PC-9 (cell line): Measurements from ENCODE around the gene CDH13.

Source experiments
- CTCF ChIP-seq: fragments of 200-600 bp; sonication (generic); conservative IDR thresholded peaks from 2 replicates; pipeline ENCODE4 v1.6.1; 2017; ENCODE audit warnings: mixed run types, antibody characterized with exemption, mild to moderate bottlenecking, moderate library complexity
- EZH2 ChIP-seq: fragments of 200-600 bp; sonication (generic); IDR thresholded peaks from 2 replicates; pipeline ENCODE4 v1.8.0; 2017; ENCODE audit warnings: antibody characterized with exemption, low read depth

DNA sequence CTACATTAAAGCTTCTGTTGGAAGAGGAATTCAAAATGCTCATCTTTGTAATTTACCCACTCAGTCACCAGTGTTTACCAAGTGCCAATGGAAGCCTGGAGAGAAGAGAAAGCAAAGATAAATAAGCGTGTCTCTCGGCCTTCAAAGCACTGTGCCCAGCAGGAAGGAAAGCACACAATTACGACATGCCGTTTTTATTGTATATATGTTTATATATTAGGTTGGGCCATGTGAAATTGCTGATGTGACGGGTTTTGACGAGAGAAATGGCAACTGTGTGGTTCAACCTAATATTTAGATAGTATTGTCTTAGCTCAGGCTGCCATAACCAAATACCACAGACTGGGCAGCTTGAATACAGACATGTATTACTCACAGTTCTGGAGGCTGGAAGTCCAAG lies 1101.7 kb downstream of the CDH13 start:
- TF ChIP-seq CTCF (no peak), EZH2 (no peak)
